ENCODE data around the gene ATG14. TPM values are rescaled to one million over a fixed set of nuclear protein-coding genes. Genes with fewer than 3 reads are reported as not detected.

The ATG14 gene
- total RNA-seq, 1 donor from 2014 or later: 11.4 TPM

DNA sequence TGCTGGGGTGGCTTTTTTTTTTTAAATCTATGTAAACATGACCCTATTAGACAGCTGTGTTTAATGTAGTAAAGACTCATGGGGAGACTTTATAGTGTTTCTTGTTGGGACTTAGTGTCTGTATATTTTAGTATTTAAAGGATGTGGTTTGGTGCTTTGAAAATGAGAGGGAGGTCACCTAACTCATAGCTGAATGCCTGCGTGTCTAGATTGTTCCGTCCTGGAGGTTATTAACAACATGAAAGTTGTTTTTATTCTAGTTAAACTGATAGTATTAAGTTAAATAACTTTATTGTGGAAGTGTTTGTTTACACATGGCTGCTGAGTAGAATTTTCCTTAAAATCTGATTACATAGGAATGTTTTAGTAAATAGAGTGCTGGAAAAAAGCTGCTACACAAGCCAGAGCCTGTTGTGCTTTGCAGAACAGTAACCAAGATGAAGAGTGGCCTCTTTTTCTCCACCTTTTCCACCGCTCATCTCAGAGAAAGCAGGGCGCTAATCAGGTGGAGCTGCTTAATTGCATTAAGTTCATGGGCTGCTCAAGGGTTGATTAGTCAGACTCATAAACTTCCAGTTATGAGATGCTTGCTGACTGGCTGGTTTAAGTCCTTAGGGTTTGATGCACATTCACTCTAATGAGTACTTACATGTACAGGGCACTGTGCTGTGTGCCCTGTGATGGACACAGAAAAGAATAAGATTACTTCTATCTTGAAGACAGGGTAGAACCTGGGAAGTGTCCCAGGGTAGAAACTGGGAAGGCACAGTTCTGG lies 77.7 kb downstream of the ATG14 start:
- no peak for DNase-seq (ENCODE audit: extremely low spot score, unreplicated experiment)
- no peaks in the 10 kb centered on the region for H3K27me3 Mint-ChIP-seq
- H3K4me1 Mint-ChIP-seq (ENCODE audit: unreplicated experiment): peaks cover 46% of the 10 kb centered on the region
- TF ChIP-seq, protein P1, sequence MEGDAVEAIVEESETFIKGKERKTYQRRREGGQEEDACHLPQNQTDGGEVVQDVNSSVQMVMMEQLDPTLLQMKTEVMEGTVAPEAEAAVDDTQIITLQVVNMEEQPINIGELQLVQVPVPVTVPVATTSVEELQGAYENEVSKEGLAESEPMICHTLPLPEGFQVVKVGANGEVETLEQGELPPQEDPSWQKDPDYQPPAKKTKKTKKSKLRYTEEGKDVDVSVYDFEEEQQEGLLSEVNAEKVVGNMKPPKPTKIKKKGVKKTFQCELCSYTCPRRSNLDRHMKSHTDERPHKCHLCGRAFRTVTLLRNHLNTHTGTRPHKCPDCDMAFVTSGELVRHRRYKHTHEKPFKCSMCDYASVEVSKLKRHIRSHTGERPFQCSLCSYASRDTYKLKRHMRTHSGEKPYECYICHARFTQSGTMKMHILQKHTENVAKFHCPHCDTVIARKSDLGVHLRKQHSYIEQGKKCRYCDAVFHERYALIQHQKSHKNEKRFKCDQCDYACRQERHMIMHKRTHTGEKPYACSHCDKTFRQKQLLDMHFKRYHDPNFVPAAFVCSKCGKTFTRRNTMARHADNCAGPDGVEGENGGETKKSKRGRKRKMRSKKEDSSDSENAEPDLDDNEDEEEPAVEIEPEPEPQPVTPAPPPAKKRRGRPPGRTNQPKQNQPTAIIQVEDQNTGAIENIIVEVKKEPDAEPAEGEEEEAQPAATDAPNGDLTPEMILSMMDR (conservative IDR thresholded peaks at IDR 0.05): no peak
- H3K4me3 Mint-ChIP-seq: peak overlapping the region; percentile 38
- H3K36me3 Mint-ChIP-seq: no peaks in the 10 kb centered on the region
- H3K9me3 Mint-ChIP-seq: no peaks in the 10 kb centered on the region
- peak overlapping the region; percentile 77 for H3K27ac Mint-ChIP-seq

DNA sequence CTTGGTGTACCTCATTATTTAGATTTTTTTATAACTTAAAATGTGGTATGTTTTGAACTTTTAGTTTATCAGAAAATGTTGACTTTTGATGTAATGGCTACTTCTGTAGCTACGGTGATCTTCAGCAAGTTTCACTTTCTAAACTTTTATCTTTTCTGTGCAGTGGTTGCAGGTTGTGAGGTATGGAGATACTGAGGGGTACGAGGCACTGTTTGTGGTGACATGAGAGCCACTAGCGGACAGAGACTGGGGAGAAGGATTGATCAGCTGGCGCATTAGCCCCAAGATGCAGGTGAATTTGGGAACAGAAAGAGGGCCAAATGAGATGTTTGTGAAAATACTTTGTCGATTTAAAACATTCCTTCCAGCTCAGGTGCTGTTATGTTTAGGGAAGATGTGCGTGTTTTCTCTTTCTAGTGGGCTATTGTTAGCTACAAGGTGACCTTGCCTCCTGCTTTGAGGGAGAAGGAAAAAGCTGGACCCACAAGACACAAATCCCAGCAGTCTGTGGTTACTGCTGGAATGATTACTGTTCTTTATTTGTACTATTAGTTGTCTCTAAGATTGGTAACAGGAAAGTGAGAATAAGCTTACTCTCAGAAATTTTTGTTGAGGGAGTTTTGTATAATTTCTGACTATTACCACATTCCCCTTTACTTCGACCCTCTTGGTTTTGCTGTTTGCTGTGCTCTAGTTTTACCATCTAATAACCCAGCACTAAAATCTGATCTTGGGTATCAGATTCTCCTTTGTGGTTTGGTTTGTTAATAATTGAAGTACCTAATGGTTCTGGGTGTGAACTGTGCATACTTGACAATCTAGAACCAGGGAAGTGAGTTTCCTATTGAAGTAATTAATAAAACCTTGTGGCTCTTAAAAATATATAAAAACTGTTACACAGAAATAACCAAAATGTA lies 78.7 kb downstream of the ATG14 start:
- Mint-ChIP-seq H3K4me1 (ENCODE audit: unreplicated experiment) (peaks cover 49% of the 10 kb centered on the region), H3K36me3 (no peaks in the 10 kb centered on the region), H3K4me3 (peak overlapping the region; percentile 7), H3K27ac (peak overlapping the region; percentile 77), H3K9me3 (no peaks in the 10 kb centered on the region), H3K27me3 (no peaks in the 10 kb centered on the region)
- no peak for DNase-seq (ENCODE audit: extremely low spot score, unreplicated experiment)
- TF ChIP-seq, protein P1 (conservative IDR thresholded peaks at IDR 0.05): no peak

DNA sequence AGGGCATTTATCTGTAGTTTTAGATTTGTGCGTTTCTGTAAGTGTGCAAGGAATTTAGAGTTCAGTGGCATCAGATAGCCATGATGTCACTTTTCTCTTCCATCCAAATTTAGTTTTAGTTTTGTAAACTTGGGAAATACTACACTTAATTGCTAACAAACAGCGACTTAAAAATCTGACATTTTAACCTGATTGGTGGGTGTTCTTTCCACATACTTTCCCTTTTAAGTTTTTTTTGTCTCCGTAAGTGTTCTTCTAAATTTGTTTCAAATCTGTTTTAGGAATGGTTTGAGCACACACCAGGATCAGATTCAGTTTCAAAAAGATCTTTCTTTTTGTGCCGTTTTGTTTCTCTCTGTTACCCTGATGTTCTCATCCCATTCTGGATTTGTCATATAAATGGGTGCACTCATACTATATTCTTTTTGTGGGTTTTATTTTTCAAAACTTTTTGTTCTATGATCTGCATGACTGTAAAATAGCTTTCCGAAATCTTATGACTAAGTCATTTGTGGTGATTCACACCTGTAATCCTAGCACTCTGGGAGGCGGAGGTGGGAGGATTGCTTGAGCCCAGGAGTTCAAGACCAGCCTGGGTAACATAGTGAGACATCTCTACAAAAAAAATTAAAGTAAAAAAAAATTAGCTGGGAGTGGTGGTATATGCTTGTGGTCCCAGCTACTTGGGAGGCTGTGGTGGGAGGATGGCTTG lies 81.5 kb downstream of the ATG14 start:
- Mint-ChIP-seq H3K4me3 (no peak overlapping the region), H3K9me3 (no peaks in the 10 kb centered on the region), H3K27me3 (no peaks in the 10 kb centered on the region), H3K4me1 (ENCODE audit: unreplicated experiment) (peaks cover 55% of the 10 kb centered on the region), H3K27ac (no peak overlapping the region), H3K36me3 (peaks cover 5% of the 10 kb centered on the region)
- TF ChIP-seq, protein P1 (conservative IDR thresholded peaks at IDR 0.05): no peak
- no peak for DNase-seq (ENCODE audit: extremely low spot score, unreplicated experiment)

DNA sequence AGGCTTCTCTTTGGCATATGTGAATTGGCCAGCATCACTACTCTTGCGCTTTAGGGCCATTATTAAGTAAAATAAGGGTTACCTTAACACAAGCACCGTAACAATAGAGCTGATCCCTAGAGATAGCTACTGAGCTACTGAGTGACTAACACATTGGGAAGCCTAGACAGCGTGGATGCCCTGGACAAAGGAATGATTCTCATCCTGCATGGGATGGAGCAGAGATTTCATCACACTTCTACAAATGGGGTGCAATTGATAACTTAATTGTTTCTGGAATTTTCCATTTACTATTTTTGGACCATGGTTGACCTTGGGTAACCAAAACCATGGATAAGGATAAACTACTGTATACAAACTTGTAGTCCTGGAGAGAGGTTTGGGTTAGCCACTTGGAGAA lies 83.3 kb downstream of the ATG14 start:
- no peak overlapping the region for H3K27ac Mint-ChIP-seq
- H3K4me1 Mint-ChIP-seq (ENCODE audit: unreplicated experiment): peaks cover 37% of the 10 kb centered on the region
- no peaks in the 10 kb centered on the region for H3K9me3 Mint-ChIP-seq
- no peak for DNase-seq (ENCODE audit: extremely low spot score, unreplicated experiment)
- no peaks in the 10 kb centered on the region for H3K27me3 Mint-ChIP-seq
- no peak overlapping the region for H3K4me3 Mint-ChIP-seq
- peaks cover 8% of the 10 kb centered on the region for H3K36me3 Mint-ChIP-seq
- TF ChIP-seq, protein P1 (conservative IDR thresholded peaks at IDR 0.05): no peak

DNA sequence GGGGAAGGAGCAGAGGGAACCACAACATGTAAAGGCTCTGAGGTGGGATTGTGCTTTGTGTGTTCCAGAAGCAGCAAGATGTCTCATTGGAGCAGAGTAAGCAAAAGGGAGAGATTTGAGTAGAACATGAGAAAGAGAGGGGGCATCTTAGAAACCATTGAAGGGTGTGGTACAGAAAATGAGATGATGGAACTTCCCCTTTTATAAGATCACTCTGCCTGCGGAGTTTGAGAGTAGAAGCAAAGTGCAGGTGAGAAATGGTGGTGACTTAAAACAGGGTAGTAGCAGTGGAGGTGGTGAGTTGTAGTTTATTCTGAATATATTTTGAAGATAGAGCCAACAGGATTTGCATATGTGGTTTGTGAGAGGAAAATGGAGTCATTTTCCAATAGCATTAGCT lies 84.5 kb downstream of the ATG14 start:
- Mint-ChIP-seq H3K36me3 (peaks cover 8% of the 10 kb centered on the region), H3K4me1 (ENCODE audit: unreplicated experiment) (peaks cover 29% of the 10 kb centered on the region), H3K27me3 (no peaks in the 10 kb centered on the region), H3K27ac (peak overlapping the region; percentile 57), H3K4me3 (no peak overlapping the region), H3K9me3 (no peaks in the 10 kb centered on the region)
- TF ChIP-seq, protein P1 (conservative IDR thresholded peaks at IDR 0.05): no peak
- DNase-seq (ENCODE audit: extremely low spot score, unreplicated experiment): no peak
